ENCODE results near the gene GREB1.

DNA sequence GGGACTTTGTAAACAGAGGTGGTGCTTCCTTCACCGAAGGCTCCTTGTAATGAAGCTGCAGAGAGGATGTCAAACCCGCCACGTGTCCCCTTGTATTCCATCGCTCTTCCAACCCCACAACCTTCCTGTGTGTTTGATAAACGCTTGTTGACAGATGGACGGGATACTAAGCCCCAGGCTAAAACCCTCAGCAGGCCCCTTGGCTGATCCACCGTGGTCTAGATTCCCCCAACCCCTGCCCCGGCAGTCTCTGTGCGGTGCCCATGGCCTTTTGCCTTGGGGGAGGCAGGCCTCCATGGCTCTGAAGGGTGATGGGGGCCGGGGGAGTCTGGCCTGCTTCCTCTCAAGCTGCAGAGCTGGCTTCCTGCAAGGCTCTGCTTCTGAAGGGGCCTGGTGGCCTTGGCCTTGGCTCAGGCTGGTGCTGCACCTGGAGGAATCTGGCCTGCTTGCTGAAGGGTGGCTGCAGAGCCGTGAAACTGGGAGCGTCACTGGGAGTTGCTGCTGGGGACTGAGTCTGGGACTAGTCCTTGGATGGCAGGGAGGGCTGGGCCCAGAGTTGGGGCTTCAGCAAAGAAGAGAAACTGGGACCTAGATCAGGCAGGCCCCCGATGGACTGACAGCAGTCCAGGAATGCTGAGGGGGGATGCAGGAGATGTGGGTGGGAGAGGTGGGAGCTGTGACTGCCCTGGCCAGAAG lies 145.8 kb downstream of the GREB1 start:
- TF ChIP-seq, protein P1, sequence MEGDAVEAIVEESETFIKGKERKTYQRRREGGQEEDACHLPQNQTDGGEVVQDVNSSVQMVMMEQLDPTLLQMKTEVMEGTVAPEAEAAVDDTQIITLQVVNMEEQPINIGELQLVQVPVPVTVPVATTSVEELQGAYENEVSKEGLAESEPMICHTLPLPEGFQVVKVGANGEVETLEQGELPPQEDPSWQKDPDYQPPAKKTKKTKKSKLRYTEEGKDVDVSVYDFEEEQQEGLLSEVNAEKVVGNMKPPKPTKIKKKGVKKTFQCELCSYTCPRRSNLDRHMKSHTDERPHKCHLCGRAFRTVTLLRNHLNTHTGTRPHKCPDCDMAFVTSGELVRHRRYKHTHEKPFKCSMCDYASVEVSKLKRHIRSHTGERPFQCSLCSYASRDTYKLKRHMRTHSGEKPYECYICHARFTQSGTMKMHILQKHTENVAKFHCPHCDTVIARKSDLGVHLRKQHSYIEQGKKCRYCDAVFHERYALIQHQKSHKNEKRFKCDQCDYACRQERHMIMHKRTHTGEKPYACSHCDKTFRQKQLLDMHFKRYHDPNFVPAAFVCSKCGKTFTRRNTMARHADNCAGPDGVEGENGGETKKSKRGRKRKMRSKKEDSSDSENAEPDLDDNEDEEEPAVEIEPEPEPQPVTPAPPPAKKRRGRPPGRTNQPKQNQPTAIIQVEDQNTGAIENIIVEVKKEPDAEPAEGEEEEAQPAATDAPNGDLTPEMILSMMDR (IDR thresholded peaks at IDR 0.05), result no peak
- no peak for TF ChIP-seq EZH2 (IDR thresholded peaks at IDR 0.05)
